ENCODE results near the gene EFNA4. TPM values are rescaled to one million over a fixed set of nuclear protein-coding genes. Genes with fewer than 3 reads are reported as not detected.

Gene EFNA4
- total and polyA plus RNA-seq, 4 donors, result 1.8 to 4.7 (median 3.3) TPM

DNA sequence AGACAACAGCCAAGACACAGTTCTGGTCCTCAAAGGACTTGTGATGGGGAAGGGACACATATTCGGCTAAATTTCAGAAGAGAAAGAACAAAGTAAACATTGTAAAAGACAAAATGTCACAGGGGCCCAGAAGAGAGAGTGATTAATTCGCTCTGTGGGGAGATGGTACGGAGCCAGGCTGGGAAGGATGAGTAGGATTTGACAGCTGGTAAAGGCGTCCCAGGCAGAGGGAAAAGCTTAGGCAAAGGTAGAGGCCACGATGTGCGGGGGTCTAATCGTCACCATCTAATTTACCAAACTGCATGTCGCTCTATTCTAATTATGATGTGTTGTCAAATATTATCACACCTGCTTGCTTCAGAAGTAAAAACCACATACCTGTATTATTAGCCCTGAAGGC lies 46.8 kb downstream of the EFNA4 start:
- H3K27me3 ChIP-seq (ENCODE audit: control insufficient read depth in 4 of 4, insufficient read depth in 4 of 4, low read length in 3 of 4), result no peaks in the 10 kb centered on the region
- H3K4me1 ChIP-seq (ENCODE audit: control insufficient read depth in 4 of 4, insufficient read depth in 4 of 4, low read length in 3 of 4), result peaks cover 0 to 19% (median 6%) of the 10 kb centered on the region in 4 donors
- no peak overlapping the region for H3K27ac ChIP-seq (ENCODE audit: low read depth in 1 of 2, low read length in 2 of 2)
- H3K4me3 ChIP-seq (ENCODE audit: low read depth in 1 of 3, low read length in 3 of 3), result no peak overlapping the region
- no peaks in the 10 kb centered on the region for H3K9me3 ChIP-seq (ENCODE audit: control insufficient read depth in 4 of 4, low read length in 3 of 4)
- no peak for TF ChIP-seq HNF4A (conservative IDR thresholded peaks at IDR 0.05)
- TF ChIP-seq GABPA (IDR thresholded peaks at IDR 0.05 in 1 of 2, conservative IDR thresholded peaks at IDR 0.05 in 1 of 2), result no peak
- no peak for TF ChIP-seq CTCF (IDR thresholded peaks at IDR 0.05; ENCODE audit: low read depth, low read length, missing input control)
- 91% methylated on average over 8 of the region's 8 CpGs for WGBS
- no peak overlapping the region for H3K9ac ChIP-seq (ENCODE audit: low read depth in 1 of 2, low read length in 2 of 2)
- no peak for DNase-seq (ENCODE audit: low spot score)
- H3K36me3 ChIP-seq (ENCODE audit: control insufficient read depth in 4 of 4, insufficient read depth in 3 of 4, low read depth in 1 of 4, low read length in 3 of 4), result no peaks in the 10 kb centered on the region

DNA sequence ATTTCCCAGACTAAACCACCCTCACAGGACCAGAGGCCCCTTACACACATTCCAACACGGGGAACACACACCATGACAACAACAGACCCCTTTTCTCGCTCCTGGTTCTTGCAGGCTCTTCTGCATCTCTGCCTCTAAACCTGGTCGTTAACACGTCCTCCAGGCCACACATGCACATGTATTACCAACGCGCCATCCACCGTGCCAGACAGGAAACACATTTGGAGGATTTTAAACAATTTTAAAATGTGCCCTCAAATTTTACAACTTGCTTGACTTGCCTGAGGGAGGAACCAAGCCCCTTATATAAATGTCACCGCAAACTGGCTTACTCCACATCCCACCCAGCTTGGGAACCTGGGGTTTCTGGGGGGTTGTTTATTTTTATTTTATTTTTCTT lies 47.3 kb downstream of the EFNA4 start:
- TF ChIP-seq FOXA2 (IDR thresholded peaks at IDR 0.05) (no peak), HNF4A (conservative IDR thresholded peaks at IDR 0.05) (no peak), FOXA1 (IDR thresholded peaks at IDR 0.05) (no peak), GABPA (IDR thresholded peaks at IDR 0.05 in 1 of 2, conservative IDR thresholded peaks at IDR 0.05 in 1 of 2) (no peak), NR2F2 (IDR thresholded peaks at IDR 0.05) (no peak), JUND (IDR thresholded peaks at IDR 0.05) (no peak), CTCF (IDR thresholded peaks at IDR 0.05; ENCODE audit: low read depth, low read length, missing input control) (no peak), ZBTB33 (IDR thresholded peaks at IDR 0.05) (no peak), YY1 (IDR thresholded peaks at IDR 0.05) (no peak), RXRA (IDR thresholded peaks at IDR 0.05) (no peak), HNF4G (IDR thresholded peaks at IDR 0.05) (no peak), SP1 (IDR thresholded peaks at IDR 0.05) (no peak), MAX (IDR thresholded peaks at IDR 0.05) (no peak), ATF3 (IDR thresholded peaks at IDR 0.05) (no peak), RAD21 (IDR thresholded peaks at IDR 0.05) (no peak)
- TF ChIP-seq, protein P1, sequence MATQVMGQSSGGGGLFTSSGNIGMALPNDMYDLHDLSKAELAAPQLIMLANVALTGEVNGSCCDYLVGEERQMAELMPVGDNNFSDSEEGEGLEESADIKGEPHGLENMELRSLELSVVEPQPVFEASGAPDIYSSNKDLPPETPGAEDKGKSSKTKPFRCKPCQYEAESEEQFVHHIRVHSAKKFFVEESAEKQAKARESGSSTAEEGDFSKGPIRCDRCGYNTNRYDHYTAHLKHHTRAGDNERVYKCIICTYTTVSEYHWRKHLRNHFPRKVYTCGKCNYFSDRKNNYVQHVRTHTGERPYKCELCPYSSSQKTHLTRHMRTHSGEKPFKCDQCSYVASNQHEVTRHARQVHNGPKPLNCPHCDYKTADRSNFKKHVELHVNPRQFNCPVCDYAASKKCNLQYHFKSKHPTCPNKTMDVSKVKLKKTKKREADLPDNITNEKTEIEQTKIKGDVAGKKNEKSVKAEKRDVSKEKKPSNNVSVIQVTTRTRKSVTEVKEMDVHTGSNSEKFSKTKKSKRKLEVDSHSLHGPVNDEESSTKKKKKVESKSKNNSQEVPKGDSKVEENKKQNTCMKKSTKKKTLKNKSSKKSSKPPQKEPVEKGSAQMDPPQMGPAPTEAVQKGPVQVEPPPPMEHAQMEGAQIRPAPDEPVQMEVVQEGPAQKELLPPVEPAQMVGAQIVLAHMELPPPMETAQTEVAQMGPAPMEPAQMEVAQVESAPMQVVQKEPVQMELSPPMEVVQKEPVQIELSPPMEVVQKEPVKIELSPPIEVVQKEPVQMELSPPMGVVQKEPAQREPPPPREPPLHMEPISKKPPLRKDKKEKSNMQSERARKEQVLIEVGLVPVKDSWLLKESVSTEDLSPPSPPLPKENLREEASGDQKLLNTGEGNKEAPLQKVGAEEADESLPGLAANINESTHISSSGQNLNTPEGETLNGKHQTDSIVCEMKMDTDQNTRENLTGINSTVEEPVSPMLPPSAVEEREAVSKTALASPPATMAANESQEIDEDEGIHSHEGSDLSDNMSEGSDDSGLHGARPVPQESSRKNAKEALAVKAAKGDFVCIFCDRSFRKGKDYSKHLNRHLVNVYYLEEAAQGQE (IDR thresholded peaks at IDR 0.05), result no peak
- no peak overlapping the region for H3K9ac ChIP-seq (ENCODE audit: low read depth in 1 of 2, low read length in 2 of 2)
- 81% methylated on average over 8 of the region's 8 CpGs for WGBS
- H3K4me3 ChIP-seq (ENCODE audit: low read depth in 1 of 3, low read length in 3 of 3), result no peak overlapping the region
- no peak overlapping the region for H3K27ac ChIP-seq (ENCODE audit: low read depth in 1 of 2, low read length in 2 of 2)
- no peaks in the 10 kb centered on the region for H3K27me3 ChIP-seq (ENCODE audit: control insufficient read depth in 4 of 4, insufficient read depth in 4 of 4, low read length in 3 of 4)
- H3K4me1 ChIP-seq (ENCODE audit: control insufficient read depth in 4 of 4, insufficient read depth in 4 of 4, low read length in 3 of 4), result peaks cover 0 to 17% (median 5%) of the 10 kb centered on the region in 4 donors
- H3K9me3 ChIP-seq (ENCODE audit: control insufficient read depth in 4 of 4, low read length in 3 of 4), result no peaks in the 10 kb centered on the region
- DNase-seq (ENCODE audit: low spot score), result no peak
- H3K36me3 ChIP-seq (ENCODE audit: control insufficient read depth in 4 of 4, insufficient read depth in 3 of 4, low read depth in 1 of 4, low read length in 3 of 4), result no peaks in the 10 kb centered on the region

All from liver (tissue), 9 donors.